ENCODE results near the gene B4GALNT3.

GRCh38 chr12:457676-458075 is 2.1 kb upstream of the B4GALNT3 start:
- no peak for TF ChIP-seq CTCF (IDR thresholded peaks at IDR 0.05)
- no peak for TF ChIP-seq POLR2A (IDR thresholded peaks at IDR 0.05)
